Astrocyte (in vitro differentiated cells and primary cell): ENCODE measurements around the gene ADAMTSL2. TPM values are rescaled to one million over a fixed set of nuclear protein-coding genes. Genes with fewer than 3 reads are reported as not detected.

Experiments
- DNase-seq: peaks from one replicate; pipeline ENCODE4 v3.0.0-alpha.2; 2010; ENCODE audit warnings: low read depth
- FAIRE-seq: peaks from 2 replicates; lab custom pipeline; 2011; peaks lifted over from hg19 to GRCh38; lab: Jason Lieb, UNC
- H2AFZ ChIP-seq: 2 replicates; pipeline ENCODE4 v1.6.0; 2012; ENCODE audit warnings: low read depth, low read length, inconsistent platforms
- H3K27ac ChIP-seq: 2 replicates; pipeline ENCODE4 v1.5.1; 2011; ENCODE audit warnings: low read depth, low read length, inconsistent platforms
- H3K27me3 ChIP-seq: 2 replicates; pipeline ENCODE4 v1.6.0; 2011; ENCODE audit warnings: low read length, inconsistent platforms; ENCODE audit not compliant: insufficient read depth
- H3K36me3 ChIP-seq: 2 replicates; pipeline ENCODE4 v1.5.1; 2011; ENCODE audit warnings: low read length, inconsistent platforms; ENCODE audit not compliant: insufficient read depth
- H3K4me1 ChIP-seq: 2 replicates; pipeline ENCODE4 v1.5.1; 2011; ENCODE audit warnings: low read length, inconsistent platforms; ENCODE audit not compliant: insufficient read depth
- H3K4me2 ChIP-seq: 2 replicates; pipeline ENCODE4 v1.6.0; 2012; ENCODE audit warnings: low read length, inconsistent platforms
- H3K4me3 ChIP-seq: 2 replicates; pipeline ENCODE4 v1.5.1; 2011; ENCODE audit warnings: low read depth, mild to moderate bottlenecking, low read length, inconsistent platforms; ENCODE audit not compliant: insufficient read depth
- H3K79me2 ChIP-seq: 2 replicates; pipeline ENCODE4 v1.6.0; 2012; ENCODE audit warnings: mild to moderate bottlenecking, low read length, inconsistent platforms; ENCODE audit not compliant: insufficient read depth
- H3K9ac ChIP-seq: 2 replicates; pipeline ENCODE4 v1.6.0; 2012; ENCODE audit warnings: mild to moderate bottlenecking, low read length, inconsistent platforms
- H3K9me3 ChIP-seq: 2 replicates; pipeline ENCODE4 v1.5.1; 2012; ENCODE audit warnings: low read depth, mild to moderate bottlenecking, low read length, inconsistent platforms; ENCODE audit not compliant: insufficient read depth
- H4K20me1 ChIP-seq: 2 replicates; pipeline ENCODE4 v1.6.0; 2012; ENCODE audit warnings: low read length, inconsistent platforms; ENCODE audit not compliant: insufficient read depth
- H3K27ac Mint-ChIP-seq: one replicate; pipeline ENCODE4 v1.8.0; 2021; ENCODE audit warnings: mild to moderate bottlenecking, mixed read lengths; ENCODE audit not compliant: unreplicated experiment
- H3K27me3 Mint-ChIP-seq: one replicate; pipeline ENCODE4 v1.8.0; 2021; ENCODE audit warnings: low read depth, mixed read lengths; ENCODE audit not compliant: unreplicated experiment
- H3K36me3 Mint-ChIP-seq: one replicate; pipeline ENCODE4 v1.8.0; 2021; ENCODE audit warnings: low read depth, mixed read lengths; ENCODE audit not compliant: unreplicated experiment
- H3K4me1 Mint-ChIP-seq: one replicate; pipeline ENCODE4 v1.8.0; 2021; ENCODE audit warnings: low read depth, mixed read lengths; ENCODE audit not compliant: unreplicated experiment
- H3K4me3 Mint-ChIP-seq: one replicate; pipeline ENCODE4 v1.8.0; 2021; ENCODE audit warnings: mild to moderate bottlenecking, moderate library complexity, mixed read lengths; ENCODE audit not compliant: unreplicated experiment
- H3K9me3 Mint-ChIP-seq: one replicate; pipeline ENCODE4 v1.8.0; 2021; ENCODE audit warnings: mild to moderate bottlenecking, mixed read lengths; ENCODE audit not compliant: unreplicated experiment
- EZH2 ChIP-seq: IDR thresholded peaks from 2 replicates; pipeline ENCODE4 v1.6.1; 2012; ENCODE audit warnings: mild to moderate bottlenecking, low read length, inconsistent platforms; ENCODE audit not compliant: insufficient read depth
- total RNA-seq: library from RNA; stranded (reverse); gene quantifications from 2 replicates; pipeline ENCODE4 v1.2.1, GENCODE V29; 2021
- TF ChIP-seq, protein P1 (sequence below): IDR thresholded peaks from 2 replicates; pipeline ENCODE4 v1.5.1; 2011; ENCODE audit warnings: low read depth, mild to moderate bottlenecking, inconsistent platforms, low read length, moderate library complexity; ENCODE audit not compliant: insufficient read depth

Gene ADAMTSL2
- total RNA-seq, 1 donor from 2014 or later = 0.52 TPM

GRCh38 chr9:133551446-133551845 lies 16.9 kb downstream of the ADAMTSL2 start:
- DNase-seq (no peak), FAIRE-seq (no peak)
- H3K36me3 ChIP-seq = no peaks in the 10 kb centered on the region
- no peak overlapping the region for H3K4me2 ChIP-seq
- H3K27me3 ChIP-seq = peaks cover 8% of the 10 kb centered on the region
- Mint-ChIP-seq H3K4me1 (peaks cover 3% of the 10 kb centered on the region), H3K9me3 (no peaks in the 10 kb centered on the region), H3K36me3 (peaks cover 2% of the 10 kb centered on the region), H3K4me3 (no peak overlapping the region), H3K27me3 (peaks cover 49% of the 10 kb centered on the region), H3K27ac (no peak overlapping the region)
- no peak overlapping the region for H3K27ac ChIP-seq
- H3K9me3 ChIP-seq = no peaks in the 10 kb centered on the region
- no peak overlapping the region for H2AFZ ChIP-seq
- H3K4me3 ChIP-seq = no peak overlapping the region
- no peaks in the 10 kb centered on the region for H3K4me1 ChIP-seq
- no peaks in the 10 kb centered on the region for H3K79me2 ChIP-seq
- TF ChIP-seq EZH2 = no peak
- TF ChIP-seq, protein P1, sequence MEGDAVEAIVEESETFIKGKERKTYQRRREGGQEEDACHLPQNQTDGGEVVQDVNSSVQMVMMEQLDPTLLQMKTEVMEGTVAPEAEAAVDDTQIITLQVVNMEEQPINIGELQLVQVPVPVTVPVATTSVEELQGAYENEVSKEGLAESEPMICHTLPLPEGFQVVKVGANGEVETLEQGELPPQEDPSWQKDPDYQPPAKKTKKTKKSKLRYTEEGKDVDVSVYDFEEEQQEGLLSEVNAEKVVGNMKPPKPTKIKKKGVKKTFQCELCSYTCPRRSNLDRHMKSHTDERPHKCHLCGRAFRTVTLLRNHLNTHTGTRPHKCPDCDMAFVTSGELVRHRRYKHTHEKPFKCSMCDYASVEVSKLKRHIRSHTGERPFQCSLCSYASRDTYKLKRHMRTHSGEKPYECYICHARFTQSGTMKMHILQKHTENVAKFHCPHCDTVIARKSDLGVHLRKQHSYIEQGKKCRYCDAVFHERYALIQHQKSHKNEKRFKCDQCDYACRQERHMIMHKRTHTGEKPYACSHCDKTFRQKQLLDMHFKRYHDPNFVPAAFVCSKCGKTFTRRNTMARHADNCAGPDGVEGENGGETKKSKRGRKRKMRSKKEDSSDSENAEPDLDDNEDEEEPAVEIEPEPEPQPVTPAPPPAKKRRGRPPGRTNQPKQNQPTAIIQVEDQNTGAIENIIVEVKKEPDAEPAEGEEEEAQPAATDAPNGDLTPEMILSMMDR = no peak
- H4K20me1 ChIP-seq = no peaks in the 10 kb centered on the region
- no peak overlapping the region for H3K9ac ChIP-seq

- H3K4me3 Mint-ChIP-seq = no peak overlapping the region
- peaks cover 8% of the 10 kb centered on the region for H3K27me3 ChIP-seq
Measured at GRCh38 chr9:133552236-133552635, 17.7 kb downstream of the ADAMTSL2 start.

GRCh38 chr9:133553123-133553522 lies 18.6 kb downstream of the ADAMTSL2 start:
- H3K4me3 Mint-ChIP-seq = no peak overlapping the region
- Histone ChIP-seq H4K20me1 (no peaks in the 10 kb centered on the region), H3K4me2 (no peak overlapping the region), H3K36me3 (no peaks in the 10 kb centered on the region), H3K4me3 (no peak overlapping the region), H3K9me3 (no peaks in the 10 kb centered on the region), H3K27me3 (peaks cover 8% of the 10 kb centered on the region), H3K4me1 (peaks cover 8% of the 10 kb centered on the region), H3K9ac (no peak overlapping the region), H3K27ac (no peak overlapping the region), H3K79me2 (no peaks in the 10 kb centered on the region), H2AFZ (no peak overlapping the region)
- H3K27me3 Mint-ChIP-seq = peaks cover 40% of the 10 kb centered on the region
- TF ChIP-seq, protein P1 = no peak
- TF ChIP-seq EZH2 = no peak
- no peaks in the 10 kb centered on the region for H3K9me3 Mint-ChIP-seq
- H3K36me3 Mint-ChIP-seq = peaks cover 2% of the 10 kb centered on the region
- DNase-seq (no peak), FAIRE-seq (no peak)
- H3K4me1 Mint-ChIP-seq = peaks cover 9% of the 10 kb centered on the region
- H3K27ac Mint-ChIP-seq = no peak overlapping the region

More at GRCh38 chr9:133552236-133552635, 17.7 kb downstream of the ADAMTSL2 start:
- no peak overlapping the region for H3K4me2 ChIP-seq
- H3K9ac ChIP-seq = no peak overlapping the region
- H2AFZ ChIP-seq = no peak overlapping the region
- no peak overlapping the region for H3K4me3 ChIP-seq
- H3K36me3 Mint-ChIP-seq = peaks cover 2% of the 10 kb centered on the region
- no peaks in the 10 kb centered on the region for H3K9me3 ChIP-seq
- peaks cover 3% of the 10 kb centered on the region for H3K4me1 Mint-ChIP-seq
- FAIRE-seq (no peak), DNase-seq (no peak)
- no peaks in the 10 kb centered on the region for H3K9me3 Mint-ChIP-seq
- H3K79me2 ChIP-seq = no peaks in the 10 kb centered on the region
- H3K27me3 Mint-ChIP-seq = peaks cover 48% of the 10 kb centered on the region
- H4K20me1 ChIP-seq = no peaks in the 10 kb centered on the region
- H3K4me1 ChIP-seq = no peaks in the 10 kb centered on the region
- H3K36me3 ChIP-seq = no peaks in the 10 kb centered on the region
- no peak overlapping the region for H3K27ac ChIP-seq
- TF ChIP-seq EZH2 = no peak
- TF ChIP-seq, protein P1 = no peak
- no peak overlapping the region for H3K27ac Mint-ChIP-seq
